Measurements from ENCODE around the gene SELENOT.

SELENOT gene

GRCh38 chr3:150673966-150674365 is 70.8 kb downstream of the SELENOT start:
- DNase-seq: no peak

GRCh38 chr3:150675587-150675986 is 72.5 kb downstream of the SELENOT start:
- no peak for DNase-seq

All from NK-92 treated with Interleukin-12 subunit alpha and Interleukin-12 subunit beta, amount 100 ng/mL, for 24 hours (cell line).